K562 (cell line): Measurements from ENCODE around the gene GNAQ. TPM values are rescaled to one million over a fixed set of nuclear protein-coding genes. Genes with fewer than 3 reads are reported as not detected.

Experiments used
- ARID1B ChIP-seq: fragments of 450-650 bp; IDR thresholded peaks from 2 replicates; pipeline ENCODE4 v1.6.1; 2016; ENCODE audit warnings: antibody characterized with exemption, mild to moderate bottlenecking, inconsistent platforms
- HLTF ChIP-seq: fragments of 450-650 bp; IDR thresholded peaks from 2 replicates; pipeline ENCODE4 v1.6.1; 2016
- LARP7 ChIP-seq: fragments of 450-650 bp; IDR thresholded peaks from 2 replicates; pipeline ENCODE4 v1.6.1; 2016
- NR2C1 ChIP-seq, 2 experiments: fragments of 450-650 bp; IDR thresholded peaks; 2 replicates each; pipeline ENCODE4 v1.6.1; 2017; ENCODE audit warnings: mild to moderate bottlenecking in 2 of 2, antibody characterized with exemption in 1 of 2, inconsistent platforms in 1 of 2, missing compliant biosample characterization in 1 of 2, missing genetic modification characterization in 1 of 2
- PHB2 ChIP-seq: fragments of 450-650 bp; IDR thresholded peaks from 2 replicates; pipeline ENCODE4 v1.6.1; 2017; ENCODE audit warnings: low read depth
- SNIP1 ChIP-seq: fragments of 450-650 bp; IDR thresholded peaks from 2 replicates; pipeline ENCODE4 v1.7.1; 2017; ENCODE audit warnings: low read depth, mild to moderate bottlenecking
- TAF15 ChIP-seq: fragments of 200-400 bp; formaldehyde crosslinking; IDR thresholded peaks from 2 replicates; pipeline ENCODE4 v1.6.1; 2017; ENCODE audit warnings: mild to moderate bottlenecking, low read depth, low read length, moderate library complexity
- TGIF2 ChIP-seq: sonication (generic); formaldehyde crosslinking; IDR thresholded peaks from 2 replicates; pipeline ENCODE4 v1.8.1; 2022; ENCODE audit warnings: mild to moderate bottlenecking, missing genetic modification reagents, moderate library complexity
- ZNF561 ChIP-seq: fragments of 450-650 bp; formaldehyde crosslinking; conservative IDR thresholded peaks from 2 replicates; pipeline ENCODE4 v1.4.0; 2020; ENCODE audit warnings: mild to moderate bottlenecking, moderate library complexity
- polyA plus RNA-seq, 8 experiments: library from polyadenylated mRNA; depleted of rRNA in 4 of 8; stranded (reverse) in 5 of 8; unstranded in 3 of 8; fragments of >200 nt; fragmentation: Nextera tagmentation in 2 of 8; fragmentation: Illumina TruSeq in 1 of 8; extraction: Ambion mirVana in 2 of 8; extraction: Trizol in 1 of 8; gene quantifications; 2 replicates each; pipeline versions ENCODE4 v1.2.1 to v1.2.3, GENCODE V29; 2011 to 2014; ENCODE audit warnings: inconsistent platforms in 1 of 8, missing spikeins in 1 of 8
- total RNA-seq, 7 experiments: library from RNA; depleted of rRNA in 6 of 7; stranded (reverse); fragments of >200 nt in 6 of 7; fragmentation: Illumina TruSeq in 2 of 7; extraction: Trizol in 2 of 7; gene quantifications; 2 replicates each; pipeline versions ENCODE4 v1.2.1 to v1.2.3, GENCODE V29; 2011 to 2021; ENCODE audit warnings: low replicate concordance in 1 of 7
- TF ChIP-seq, protein P1 (sequence below), 2 experiments: fragments of 450-650 bp; IDR thresholded peaks; 2 replicates each; pipeline ENCODE4 v1.6.1; 2016; ENCODE audit warnings: mild to moderate bottlenecking in 2 of 2, borderline replicate concordance in 1 of 2, low read depth in 1 of 2, moderate library complexity in 1 of 2
- TF ChIP-seq, protein P2 (sequence below): sonication (generic); formaldehyde crosslinking; IDR thresholded peaks from 2 replicates; pipeline ENCODE4 v1.8.0; 2023; ENCODE audit warnings: missing genetic modification reagents, mild to moderate bottlenecking, borderline replicate concordance
- TF ChIP-seq, protein P3 (sequence below): sonication (generic); formaldehyde crosslinking; IDR thresholded peaks from 2 replicates; pipeline ENCODE4 v1.8.1; 2023; ENCODE audit warnings: mild to moderate bottlenecking, missing genetic modification reagents

Gene GNAQ
- total and polyA plus RNA-seq, 9 of the 15 experiments (the other 6 are each of a cell fraction or from before 2014, with no cell fraction given), result 4.8 to 27.9 (median 17.5) TPM

DNA sequence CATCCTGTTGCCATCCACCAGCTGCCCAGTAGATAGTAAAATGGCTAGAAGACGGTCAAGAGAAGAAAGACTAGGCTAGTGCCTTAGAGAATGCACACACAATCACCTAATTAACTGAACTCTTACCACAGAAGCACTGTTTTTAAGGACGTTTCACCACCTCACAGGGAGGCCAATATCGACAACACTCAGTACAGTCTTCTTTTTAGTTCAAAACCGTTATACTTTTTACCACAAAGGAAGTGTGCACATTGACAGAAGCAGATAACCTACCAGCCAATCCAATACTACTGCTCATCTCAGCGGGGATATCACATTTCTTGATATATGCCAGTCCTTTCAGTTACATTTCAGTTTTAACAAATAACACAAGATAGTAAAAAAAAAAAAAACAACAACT lies 122.3 kb downstream of the GNAQ start (continued):
- TF ChIP-seq TAF15 (no peak), LARP7 (no peak), ARID1B (peak; percentile 77), HLTF (no peak), NR2C1 (IDR thresholded peaks at IDR 0.05) (no peak), NR2C1 (tag; IDR thresholded peaks at IDR 0.05) (0 out of 2 replicates have a peak, but pooled peaks have one; percentile 38), PHB2 (no peak), TGIF2 (CRISPR knock-in tag) (no peak), ZNF561 (CRISPR knock-in tag) (no peak), SNIP1 (no peak)
- TF ChIP-seq, protein P1, sequence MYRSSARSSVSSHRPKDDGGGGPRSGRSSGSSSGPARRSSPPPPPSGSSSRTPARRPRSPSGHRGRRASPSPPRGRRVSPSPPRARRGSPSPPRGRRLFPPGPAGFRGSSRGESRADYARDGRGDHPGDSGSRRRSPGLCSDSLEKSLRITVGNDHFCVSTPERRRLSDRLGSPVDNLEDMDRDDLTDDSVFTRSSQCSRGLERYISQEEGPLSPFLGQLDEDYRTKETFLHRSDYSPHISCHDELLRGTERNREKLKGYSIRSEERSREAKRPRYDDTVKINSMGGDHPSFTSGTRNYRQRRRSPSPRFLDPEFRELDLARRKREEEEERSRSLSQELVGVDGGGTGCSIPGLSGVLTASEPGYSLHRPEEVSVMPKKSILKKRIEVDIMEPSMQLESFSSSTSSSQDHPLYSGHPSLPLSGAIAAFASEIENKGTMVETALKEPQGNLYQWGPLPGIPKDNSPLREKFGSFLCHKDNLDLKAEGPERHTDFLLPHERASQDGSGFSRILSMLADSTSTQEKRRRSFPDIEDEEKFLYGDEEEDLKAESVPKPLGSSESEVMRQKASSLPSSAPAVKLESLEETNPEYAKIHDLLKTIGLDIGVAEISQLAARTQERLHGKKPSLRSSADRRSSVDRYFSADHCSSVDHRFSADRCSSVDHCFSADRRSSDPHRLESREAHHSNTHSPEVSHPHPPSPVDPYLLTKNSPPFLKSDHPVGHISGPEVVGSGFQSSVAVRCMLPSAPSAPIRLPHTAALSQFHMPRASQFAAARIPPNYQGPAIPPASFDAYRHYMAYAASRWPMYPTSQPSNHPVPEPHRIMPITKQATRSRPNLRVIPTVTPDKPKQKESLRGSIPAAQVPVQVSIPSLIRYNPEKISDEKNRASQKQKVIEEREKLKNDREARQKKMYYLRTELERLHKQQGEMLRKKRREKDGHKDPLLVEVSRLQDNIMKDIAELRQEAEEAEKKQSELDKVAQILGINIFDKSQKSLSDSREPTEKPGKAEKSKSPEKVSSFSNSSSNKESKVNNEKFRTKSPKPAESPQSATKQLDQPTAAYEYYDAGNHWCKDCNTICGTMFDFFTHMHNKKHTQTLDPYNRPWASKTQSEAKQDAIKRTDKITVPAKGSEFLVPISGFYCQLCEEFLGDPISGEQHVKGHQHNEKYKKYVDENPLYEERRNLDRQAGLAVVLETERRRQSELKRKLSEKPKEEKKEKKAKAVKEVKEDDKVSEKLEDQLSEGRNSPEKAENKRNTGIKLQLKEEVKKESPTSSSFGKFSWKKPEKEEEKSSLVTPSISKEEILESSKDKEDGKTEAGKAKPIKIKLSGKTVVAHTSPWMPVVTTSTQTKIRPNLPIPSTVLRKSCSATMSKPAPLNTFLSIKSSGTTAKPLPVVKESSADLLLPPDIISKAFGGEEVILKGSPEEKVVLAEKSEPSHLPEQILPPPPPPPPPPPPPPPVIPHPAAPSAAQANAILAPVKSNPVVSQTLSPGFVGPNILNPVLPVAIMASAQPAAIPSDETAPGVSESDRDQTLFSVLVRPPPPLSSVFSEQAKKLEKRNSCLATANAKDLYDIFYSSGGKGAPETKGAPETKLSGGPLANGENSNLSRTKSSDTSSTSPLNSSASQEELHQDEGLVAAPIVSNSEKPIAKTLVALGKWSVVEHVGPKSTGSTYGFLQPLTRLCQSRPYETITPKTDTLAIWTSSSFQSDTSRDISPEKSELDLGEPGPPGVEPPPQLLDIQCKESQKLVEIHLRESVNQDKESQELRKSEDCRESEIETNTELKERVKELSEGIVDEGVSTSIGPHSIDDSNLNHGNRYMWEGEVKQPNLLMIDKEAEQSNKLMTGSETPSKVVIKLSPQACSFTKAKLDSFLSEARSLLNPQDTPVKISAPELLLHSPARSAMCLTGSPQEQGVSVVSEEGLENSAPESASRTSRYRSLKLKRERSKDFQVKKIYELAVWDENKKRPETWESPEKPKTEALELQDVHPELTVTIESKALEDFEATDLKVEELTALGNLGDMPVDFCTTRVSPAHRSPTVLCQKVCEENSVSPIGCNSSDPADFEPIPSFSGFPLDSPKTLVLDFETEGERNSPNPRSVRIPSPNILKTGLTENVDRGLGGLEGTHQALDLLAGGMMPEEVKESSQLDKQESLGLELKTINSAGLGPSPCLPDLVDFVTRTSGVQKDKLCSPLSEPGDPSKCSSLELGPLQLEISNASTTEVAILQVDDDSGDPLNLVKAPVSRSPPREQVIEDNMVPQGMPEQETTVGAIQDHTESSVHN (IDR thresholded peaks at IDR 0.05; ENCODE audit: borderline replicate concordance in 1 of 2, low read depth in 1 of 2), result no peak
- TF ChIP-seq, protein P2, sequence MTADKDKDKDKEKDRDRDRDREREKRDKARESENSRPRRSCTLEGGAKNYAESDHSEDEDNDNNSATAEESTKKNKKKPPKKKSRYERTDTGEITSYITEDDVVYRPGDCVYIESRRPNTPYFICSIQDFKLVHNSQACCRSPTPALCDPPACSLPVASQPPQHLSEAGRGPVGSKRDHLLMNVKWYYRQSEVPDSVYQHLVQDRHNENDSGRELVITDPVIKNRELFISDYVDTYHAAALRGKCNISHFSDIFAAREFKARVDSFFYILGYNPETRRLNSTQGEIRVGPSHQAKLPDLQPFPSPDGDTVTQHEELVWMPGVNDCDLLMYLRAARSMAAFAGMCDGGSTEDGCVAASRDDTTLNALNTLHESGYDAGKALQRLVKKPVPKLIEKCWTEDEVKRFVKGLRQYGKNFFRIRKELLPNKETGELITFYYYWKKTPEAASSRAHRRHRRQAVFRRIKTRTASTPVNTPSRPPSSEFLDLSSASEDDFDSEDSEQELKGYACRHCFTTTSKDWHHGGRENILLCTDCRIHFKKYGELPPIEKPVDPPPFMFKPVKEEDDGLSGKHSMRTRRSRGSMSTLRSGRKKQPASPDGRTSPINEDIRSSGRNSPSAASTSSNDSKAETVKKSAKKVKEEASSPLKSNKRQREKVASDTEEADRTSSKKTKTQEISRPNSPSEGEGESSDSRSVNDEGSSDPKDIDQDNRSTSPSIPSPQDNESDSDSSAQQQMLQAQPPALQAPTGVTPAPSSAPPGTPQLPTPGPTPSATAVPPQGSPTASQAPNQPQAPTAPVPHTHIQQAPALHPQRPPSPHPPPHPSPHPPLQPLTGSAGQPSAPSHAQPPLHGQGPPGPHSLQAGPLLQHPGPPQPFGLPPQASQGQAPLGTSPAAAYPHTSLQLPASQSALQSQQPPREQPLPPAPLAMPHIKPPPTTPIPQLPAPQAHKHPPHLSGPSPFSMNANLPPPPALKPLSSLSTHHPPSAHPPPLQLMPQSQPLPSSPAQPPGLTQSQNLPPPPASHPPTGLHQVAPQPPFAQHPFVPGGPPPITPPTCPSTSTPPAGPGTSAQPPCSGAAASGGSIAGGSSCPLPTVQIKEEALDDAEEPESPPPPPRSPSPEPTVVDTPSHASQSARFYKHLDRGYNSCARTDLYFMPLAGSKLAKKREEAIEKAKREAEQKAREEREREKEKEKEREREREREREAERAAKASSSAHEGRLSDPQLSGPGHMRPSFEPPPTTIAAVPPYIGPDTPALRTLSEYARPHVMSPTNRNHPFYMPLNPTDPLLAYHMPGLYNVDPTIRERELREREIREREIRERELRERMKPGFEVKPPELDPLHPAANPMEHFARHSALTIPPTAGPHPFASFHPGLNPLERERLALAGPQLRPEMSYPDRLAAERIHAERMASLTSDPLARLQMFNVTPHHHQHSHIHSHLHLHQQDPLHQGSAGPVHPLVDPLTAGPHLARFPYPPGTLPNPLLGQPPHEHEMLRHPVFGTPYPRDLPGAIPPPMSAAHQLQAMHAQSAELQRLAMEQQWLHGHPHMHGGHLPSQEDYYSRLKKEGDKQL (CRISPR knock-in tag), result no peak
- TF ChIP-seq, protein P3, sequence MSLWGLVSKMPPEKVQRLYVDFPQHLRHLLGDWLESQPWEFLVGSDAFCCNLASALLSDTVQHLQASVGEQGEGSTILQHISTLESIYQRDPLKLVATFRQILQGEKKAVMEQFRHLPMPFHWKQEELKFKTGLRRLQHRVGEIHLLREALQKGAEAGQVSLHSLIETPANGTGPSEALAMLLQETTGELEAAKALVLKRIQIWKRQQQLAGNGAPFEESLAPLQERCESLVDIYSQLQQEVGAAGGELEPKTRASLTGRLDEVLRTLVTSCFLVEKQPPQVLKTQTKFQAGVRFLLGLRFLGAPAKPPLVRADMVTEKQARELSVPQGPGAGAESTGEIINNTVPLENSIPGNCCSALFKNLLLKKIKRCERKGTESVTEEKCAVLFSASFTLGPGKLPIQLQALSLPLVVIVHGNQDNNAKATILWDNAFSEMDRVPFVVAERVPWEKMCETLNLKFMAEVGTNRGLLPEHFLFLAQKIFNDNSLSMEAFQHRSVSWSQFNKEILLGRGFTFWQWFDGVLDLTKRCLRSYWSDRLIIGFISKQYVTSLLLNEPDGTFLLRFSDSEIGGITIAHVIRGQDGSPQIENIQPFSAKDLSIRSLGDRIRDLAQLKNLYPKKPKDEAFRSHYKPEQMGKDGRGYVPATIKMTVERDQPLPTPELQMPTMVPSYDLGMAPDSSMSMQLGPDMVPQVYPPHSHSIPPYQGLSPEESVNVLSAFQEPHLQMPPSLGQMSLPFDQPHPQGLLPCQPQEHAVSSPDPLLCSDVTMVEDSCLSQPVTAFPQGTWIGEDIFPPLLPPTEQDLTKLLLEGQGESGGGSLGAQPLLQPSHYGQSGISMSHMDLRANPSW (CRISPR knock-in tag), result no peak
